Brain microvascular endothelial cell (primary cell): Measurements from ENCODE around the gene ANK3.

Source experiments
- DNase-seq: peaks from one replicate; pipeline ENCODE4 v3.0.0-alpha.2; 2020
- H3K27ac ChIP-seq: fragments of 250-450 bp; sonication (Bioruptor Pico); 2 replicates; pipeline ENCODE4 v1.5.1; 2020; ENCODE audit warnings: mild to moderate bottlenecking, moderate library complexity
- H3K27me3 ChIP-seq: fragments of 250-450 bp; sonication (Bioruptor Pico); replicated peaks from 2 replicates; pipeline ENCODE4 v1.5.1; 2020; ENCODE audit warnings: mild to moderate bottlenecking
- H3K36me3 ChIP-seq: fragments of 250-450 bp; sonication (Bioruptor Pico); replicated peaks from 2 replicates; pipeline ENCODE4 v1.5.1; 2020; ENCODE audit warnings: mild to moderate bottlenecking
- H3K4me3 ChIP-seq: 2 replicates; pipeline ENCODE4 v1.5.1; 2011; ENCODE audit warnings: low read depth, mild to moderate bottlenecking, control low read depth, low read length, moderate library complexity
- CTCF ChIP-seq: IDR thresholded peaks from 2 replicates; pipeline ENCODE4 v1.5.1; 2011; ENCODE audit warnings: low read depth, mild to moderate bottlenecking, moderate library complexity, low read length, control low read depth, inconsistent platforms; ENCODE audit errors: missing control alignments
- in situ Hi-C: cut with HindIII; loops from 2 replicates; pipeline ENCODE4 v1.10.0; 2017; ENCODE audit warnings: low sequenced_read_pairs, low pct_ligation_motif_present

The ANK3 gene

DNA sequence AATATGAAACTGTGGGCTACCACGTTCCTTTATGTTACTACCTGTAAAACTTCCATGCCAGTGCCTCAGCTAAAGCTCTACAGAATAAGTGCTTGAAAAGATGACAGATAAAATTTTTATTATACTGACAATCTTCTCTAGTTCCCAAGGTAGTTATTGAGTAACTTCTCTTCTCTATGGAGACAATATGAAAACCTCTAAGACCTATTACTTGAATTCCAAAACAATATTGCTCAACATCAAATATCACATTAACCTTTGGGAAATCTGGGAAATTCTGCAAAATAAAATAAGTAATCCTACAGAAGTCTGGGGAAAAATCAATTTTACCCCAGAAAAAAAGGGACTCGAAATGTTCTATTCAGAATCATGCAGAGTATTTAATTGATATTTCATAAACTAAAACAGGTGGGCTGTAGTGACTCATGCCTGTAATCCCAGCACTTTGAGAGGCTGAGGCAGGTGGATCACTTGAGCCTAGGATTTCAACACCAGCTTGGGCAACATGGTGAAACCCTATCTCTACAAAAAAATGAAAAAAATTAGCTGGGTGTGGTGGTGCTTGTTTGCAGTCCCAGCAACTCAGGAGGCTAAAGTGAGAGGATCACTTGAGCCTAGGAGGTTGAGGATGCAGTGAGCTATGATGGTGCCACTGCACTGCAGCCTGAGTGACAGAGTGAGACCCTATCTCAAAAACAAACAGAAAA, 23.8 kb upstream of the ANK3 start:
- Histone ChIP-seq H3K27me3 (no peaks in the 10 kb centered on the region), H3K27ac (no peak overlapping the region), H3K4me3 (no peak overlapping the region), H3K36me3 (no peaks in the 10 kb centered on the region)
- in situ Hi-C loops, result no loop called here
- TF ChIP-seq CTCF, result no peak
- DNase-seq, result no peak

DNA sequence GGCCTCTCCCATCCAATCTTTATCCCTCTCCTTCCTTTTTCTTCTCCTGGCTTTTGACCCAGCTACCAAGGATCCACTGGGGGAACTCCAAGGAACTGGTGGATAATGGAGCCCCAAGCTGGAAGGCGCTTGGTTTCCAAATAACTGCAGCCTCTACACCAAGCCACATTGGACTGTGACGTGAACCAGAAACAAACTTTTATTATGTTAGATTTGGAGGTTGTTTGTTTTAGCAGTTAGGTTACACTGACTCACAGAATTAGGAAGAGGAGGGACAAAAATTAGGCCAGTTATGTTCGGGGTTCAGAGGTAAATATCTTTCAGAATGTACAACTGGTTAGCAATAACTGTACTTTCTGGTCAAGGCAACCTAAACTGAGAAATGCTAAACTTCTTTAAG, 21.3 kb upstream of the ANK3 start:
- Histone ChIP-seq H3K4me3 (no peak overlapping the region), H3K27me3 (no peaks in the 10 kb centered on the region), H3K27ac (no peak overlapping the region), H3K36me3 (no peaks in the 10 kb centered on the region)
- TF ChIP-seq CTCF, result no peak
- in situ Hi-C loops, result no loop called here
- no peak for DNase-seq

- in situ Hi-C loops, result no loop called here
- Histone ChIP-seq H3K27me3 (no peaks in the 10 kb centered on the region), H3K36me3 (no peaks in the 10 kb centered on the region), H3K27ac (no peak overlapping the region), H3K4me3 (no peak overlapping the region)
- no peak for DNase-seq
- TF ChIP-seq CTCF, result no peak
These were observed 19.5 kb upstream of the ANK3 start for GRCh38 chr10:60409202-60409601.

DNA sequence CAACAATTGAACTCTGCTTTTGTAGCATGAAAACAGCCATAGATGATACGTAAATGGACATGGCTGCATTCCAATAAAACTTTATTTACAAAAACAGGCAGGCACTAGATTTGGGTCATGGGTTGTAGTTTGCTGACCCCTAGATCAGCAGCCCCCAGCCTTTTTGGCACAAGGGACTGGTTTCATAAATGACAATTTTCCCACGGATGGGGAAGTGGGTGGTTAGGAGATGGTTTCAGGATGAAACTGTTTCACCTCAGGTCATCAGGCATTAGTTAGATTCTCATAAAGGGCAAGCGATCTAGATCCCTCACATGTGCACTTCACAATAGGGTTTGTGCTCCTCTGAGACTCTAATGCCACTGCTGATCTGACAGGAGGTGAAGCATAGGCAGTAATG, 16.5 kb upstream of the ANK3 start:
- DNase-seq, result no peak
- no peak for TF ChIP-seq CTCF
- Histone ChIP-seq H3K4me3 (no peak overlapping the region), H3K36me3 (no peaks in the 10 kb centered on the region), H3K27ac (no peak overlapping the region), H3K27me3 (no peaks in the 10 kb centered on the region)
- in situ Hi-C loops, result no loop called here

DNA sequence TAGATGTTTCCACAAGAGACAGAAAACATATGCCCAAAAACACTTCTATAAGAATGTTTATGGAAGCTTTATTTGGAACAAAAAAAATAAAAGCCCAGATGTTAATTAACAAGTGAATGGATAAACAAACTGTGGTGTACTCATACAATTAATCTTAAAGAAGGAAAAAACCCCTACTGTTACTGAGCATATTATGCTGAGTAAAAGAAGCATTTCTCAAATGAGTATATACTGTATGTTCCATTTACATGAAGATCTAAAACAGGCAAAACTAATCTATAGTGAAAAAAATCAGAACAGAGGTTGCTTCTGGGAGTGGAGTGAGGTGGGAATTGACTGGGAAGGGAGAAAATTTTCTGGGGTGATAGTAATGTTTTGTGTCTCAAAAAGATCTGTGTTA, 15.5 kb upstream of the ANK3 start:
- no peak overlapping the region for H3K4me3 ChIP-seq
- DNase-seq, result no peak
- H3K27ac ChIP-seq, result no peak overlapping the region
- no peak for TF ChIP-seq CTCF
- in situ Hi-C loops, result no loop called here
- no peaks in the 10 kb centered on the region for H3K27me3 ChIP-seq
- no peaks in the 10 kb centered on the region for H3K36me3 ChIP-seq
